SU-DHL-6 (cell line): ENCODE results near the gene ZP3.

Source experiments
- EZH2phosphoT487 ChIP-seq: fragments of 200-600 bp; sonication (generic), shearing (Covaris generic); conservative IDR thresholded peaks from 2 replicates; pipeline ENCODE4 v1.6.1; 2018; ENCODE audit warnings: mild to moderate bottlenecking, antibody characterized with exemption, low read length, moderate library complexity, mixed read lengths
- TF ChIP-seq, protein P1 (sequence below): fragments of 200-600 bp; sonication (generic); IDR thresholded peaks from one replicate; pipeline ENCODE4 v1.5.1; 2017; ENCODE audit warnings: antibody characterized with exemption, mild to moderate bottlenecking, low read length, moderate library complexity; ENCODE audit not compliant: insufficient read depth, poor library complexity, severe bottlenecking

- TF ChIP-seq, protein P1, sequence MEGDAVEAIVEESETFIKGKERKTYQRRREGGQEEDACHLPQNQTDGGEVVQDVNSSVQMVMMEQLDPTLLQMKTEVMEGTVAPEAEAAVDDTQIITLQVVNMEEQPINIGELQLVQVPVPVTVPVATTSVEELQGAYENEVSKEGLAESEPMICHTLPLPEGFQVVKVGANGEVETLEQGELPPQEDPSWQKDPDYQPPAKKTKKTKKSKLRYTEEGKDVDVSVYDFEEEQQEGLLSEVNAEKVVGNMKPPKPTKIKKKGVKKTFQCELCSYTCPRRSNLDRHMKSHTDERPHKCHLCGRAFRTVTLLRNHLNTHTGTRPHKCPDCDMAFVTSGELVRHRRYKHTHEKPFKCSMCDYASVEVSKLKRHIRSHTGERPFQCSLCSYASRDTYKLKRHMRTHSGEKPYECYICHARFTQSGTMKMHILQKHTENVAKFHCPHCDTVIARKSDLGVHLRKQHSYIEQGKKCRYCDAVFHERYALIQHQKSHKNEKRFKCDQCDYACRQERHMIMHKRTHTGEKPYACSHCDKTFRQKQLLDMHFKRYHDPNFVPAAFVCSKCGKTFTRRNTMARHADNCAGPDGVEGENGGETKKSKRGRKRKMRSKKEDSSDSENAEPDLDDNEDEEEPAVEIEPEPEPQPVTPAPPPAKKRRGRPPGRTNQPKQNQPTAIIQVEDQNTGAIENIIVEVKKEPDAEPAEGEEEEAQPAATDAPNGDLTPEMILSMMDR = no peak
- TF ChIP-seq EZH2phosphoT487 = no peak
Measured at GRCh38 chr7:76430211-76430610, 5.5 kb downstream of the ZP3 start.
